T-helper 1 cell (primary cell): ENCODE results near the gene MCU.
"Not testable (repeated sequence)": the region's sequence is repeated elsewhere in the genome, so short reads cannot be mapped to it uniquely, and the experiment has no call there.

ENCODE experiments used
- DNase-seq, 5 donors: peaks; one replicate each; pipeline ENCODE4 v3.0.0-alpha.2; 2012 to 2020

The MCU gene

DNA sequence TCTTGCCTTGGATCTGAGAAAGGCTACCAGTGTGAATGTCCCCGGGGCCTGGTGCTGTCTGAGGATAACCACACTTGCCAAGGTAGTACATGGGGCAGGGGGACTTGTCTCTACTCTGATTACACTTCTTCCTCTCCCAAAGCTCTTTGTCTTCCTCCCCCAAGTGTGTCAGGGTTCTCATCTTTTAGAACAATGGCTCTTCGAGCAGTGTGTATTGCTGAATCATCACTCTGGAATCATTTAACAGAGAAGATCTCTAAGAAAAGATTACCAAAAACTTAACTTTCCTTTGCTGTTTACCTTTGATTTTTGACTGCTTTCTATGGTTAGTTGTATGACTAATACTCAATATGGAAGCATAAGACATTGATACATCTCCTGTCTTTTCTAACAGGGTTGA is 219.8 kb downstream of the MCU start:
- no peak for DNase-seq

DNA sequence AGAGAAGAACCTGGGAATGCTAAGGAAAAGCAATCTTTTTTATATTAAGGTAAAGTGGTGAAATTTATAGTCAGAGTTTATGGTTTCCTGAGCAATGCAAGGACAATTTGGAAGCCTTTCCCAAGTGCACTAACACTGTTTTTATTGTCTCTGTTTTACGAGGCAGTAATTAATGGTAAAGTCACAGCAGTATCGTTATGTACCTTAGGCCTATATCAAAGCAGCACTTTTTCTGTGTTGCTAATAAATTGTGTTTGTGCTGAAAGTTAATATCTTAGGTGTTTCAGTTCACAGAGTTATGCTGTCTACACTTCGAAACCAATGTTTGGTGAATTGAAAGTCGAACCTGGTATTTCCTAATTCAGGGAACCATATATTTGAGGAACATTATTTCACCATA is 220.8 kb downstream of the MCU start:
- no peak for DNase-seq

DNA sequence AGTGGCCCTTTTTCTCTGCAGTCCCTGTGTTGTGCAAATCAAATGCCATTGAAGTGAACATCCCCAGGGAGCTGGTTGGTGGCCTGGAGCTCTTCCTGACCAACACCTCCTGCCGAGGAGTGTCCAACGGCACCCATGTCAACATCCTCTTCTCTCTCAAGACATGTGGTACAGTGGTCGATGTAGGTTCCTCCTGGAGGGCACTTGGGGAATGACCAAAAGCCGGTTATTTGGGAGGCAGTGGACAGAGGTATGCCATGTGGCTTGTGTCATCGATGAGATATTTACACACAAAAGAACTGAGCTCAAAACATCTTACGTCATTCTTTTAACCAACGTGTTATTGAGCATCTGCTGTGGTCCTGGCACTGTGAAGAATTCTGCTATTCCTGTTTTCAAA is 221.3 kb downstream of the MCU start:
- no peak for DNase-seq

DNA sequence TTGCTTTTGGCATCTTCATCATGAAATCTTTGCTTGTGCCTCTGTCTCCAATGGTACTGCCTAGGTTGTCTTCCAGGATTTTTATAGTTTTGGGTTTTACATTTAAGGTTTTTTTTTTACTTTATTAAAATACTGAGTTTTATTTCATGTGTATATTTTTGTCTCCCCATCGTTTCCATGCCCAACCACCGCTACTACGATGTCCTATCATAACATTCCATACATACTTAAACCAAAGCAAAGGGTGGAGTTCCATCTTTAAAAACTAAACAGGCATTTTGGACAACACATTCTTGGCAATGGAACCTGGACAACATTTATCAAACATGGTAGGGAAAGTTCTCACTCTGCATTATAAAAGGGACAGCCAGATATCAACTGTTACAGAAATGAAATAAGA is 225.3 kb downstream of the MCU start:
- not testable (repeated sequence) for DNase-seq

DNA sequence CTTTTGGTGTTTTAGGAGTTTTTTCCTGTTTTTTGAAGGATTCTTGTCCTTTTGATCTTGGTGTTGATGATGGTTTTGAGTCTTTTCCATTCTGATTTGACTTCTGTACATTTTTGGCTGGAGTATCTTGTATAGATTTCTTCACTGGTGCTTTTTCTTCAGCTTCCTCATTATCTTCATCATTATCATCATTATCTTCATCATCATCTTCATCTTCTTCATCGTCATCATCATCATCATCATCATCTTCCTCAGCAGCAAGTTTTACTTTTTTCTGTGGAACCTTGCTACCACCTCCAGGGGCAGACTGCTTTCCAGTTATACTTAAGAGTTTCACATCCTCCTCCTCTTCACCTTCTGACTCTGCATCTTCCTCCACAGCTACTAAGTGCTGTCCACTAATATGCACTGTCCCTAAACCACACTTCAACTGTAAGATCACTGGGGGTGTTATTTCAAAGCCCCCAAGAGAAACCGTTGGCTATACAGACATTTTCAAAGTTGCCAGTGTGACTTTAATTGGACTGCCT is 225.9 kb downstream of the MCU start:
- not testable (repeated sequence) for DNase-seq

DNA sequence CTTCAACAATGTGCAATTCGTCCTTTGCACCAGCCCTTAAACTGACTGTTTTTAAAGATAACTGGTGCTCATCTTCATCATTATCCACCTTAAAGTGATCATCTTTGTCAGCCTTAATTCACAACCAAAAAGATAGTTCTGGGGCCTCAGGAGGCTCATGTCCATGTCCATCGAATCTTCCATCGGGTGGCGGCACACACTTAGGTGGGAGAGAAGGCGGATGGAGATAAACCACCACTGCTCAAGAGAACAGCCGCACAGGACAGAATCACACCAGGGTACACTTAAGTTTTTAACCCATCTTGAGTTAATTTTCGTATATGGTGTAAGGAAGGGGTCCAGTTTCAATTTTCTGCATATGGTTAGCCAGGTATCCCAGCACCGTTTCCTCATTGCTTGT is 226.4 kb downstream of the MCU start:
- no peak for DNase-seq

DNA sequence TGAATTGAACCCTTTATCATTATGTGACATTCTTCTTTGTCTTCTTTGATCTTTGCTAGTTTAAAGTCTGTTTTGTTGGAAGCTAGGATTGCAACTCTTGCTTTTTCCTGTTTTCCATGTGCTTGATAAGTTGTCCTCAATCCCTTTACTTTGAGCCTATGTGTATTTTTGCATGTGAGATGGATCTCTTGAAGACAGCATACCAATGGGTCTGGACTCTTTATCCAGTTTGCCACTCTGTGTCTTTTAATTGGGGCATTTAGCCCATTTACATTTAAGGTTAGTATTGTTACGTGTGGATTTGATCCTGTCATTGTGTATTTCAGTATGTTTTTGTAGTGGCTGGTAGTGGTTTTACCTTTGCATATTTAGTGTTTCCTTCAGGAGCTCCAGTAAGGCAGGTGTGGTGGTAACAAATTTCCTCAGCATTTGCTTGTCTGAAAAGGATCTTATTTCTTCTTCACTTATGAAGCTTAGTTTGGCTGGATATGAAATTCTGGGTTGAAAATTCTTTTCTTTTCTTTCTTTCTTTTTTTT is 229.3 kb downstream of the MCU start:
- DNase-seq, result not testable (repeated sequence)

DNA sequence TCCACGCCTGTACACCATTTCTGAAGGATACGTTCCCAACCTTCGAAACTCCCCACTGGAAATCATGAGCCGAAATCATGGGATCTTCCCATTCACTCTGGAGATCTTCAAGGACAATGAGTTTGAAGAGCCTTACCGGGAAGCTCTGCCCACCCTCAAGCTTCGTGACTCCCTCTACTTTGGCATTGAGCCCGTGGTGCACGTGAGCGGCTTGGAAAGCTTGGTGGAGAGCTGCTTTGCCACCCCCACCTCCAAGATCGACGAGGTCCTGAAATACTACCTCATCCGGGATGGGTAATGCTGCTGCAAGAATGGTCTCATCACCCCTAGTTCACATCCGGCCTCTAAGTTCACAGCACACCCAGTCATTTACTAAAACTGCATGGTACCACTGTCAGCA is 232.4 kb downstream of the MCU start:
- no peak for DNase-seq

DNA sequence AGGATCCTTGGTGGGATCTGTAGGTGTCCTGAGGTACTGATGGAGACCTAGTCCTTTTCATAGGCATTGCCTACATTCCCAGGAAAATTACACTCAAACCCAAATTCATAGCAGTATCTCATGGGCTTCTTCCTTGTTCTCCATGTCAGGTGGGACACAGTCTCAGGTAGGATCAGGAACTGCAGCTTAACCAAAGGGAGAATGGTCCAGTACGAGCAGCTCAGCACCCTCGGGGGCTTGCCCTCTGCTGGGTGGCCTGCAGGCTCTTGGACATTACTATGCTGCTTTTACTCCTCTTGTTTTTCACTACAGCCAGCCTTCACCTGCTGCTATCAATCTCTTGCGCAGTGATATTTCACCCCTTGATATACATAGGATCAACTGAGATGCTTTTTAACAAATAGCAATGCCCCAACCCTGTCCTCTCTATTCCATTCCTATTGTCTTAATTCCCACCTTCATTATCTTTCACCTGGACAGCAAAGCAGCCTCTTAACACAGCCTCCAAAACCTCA is 234.1 kb downstream of the MCU start:
- no peak for DNase-seq

DNA sequence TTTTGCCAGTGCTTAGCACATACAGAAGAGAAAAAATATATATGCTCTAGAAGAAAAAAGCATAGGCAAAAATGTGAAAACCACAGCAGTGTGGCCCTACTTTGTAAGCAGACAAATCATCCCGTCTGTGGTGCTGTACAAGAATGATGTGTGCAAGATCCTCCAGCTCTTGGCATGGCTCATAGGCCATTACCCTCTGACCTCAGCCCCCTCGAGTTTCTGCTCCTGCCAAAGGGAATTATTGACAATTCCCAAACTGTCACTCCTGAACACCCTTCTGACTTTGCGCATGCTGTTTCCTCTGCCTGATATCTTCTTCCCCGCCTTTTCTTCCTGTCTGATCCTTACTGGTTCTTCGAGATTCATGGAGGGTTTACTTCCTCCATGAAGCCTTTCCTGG is 235.5 kb downstream of the MCU start:
- DNase-seq, result no peak

DNA sequence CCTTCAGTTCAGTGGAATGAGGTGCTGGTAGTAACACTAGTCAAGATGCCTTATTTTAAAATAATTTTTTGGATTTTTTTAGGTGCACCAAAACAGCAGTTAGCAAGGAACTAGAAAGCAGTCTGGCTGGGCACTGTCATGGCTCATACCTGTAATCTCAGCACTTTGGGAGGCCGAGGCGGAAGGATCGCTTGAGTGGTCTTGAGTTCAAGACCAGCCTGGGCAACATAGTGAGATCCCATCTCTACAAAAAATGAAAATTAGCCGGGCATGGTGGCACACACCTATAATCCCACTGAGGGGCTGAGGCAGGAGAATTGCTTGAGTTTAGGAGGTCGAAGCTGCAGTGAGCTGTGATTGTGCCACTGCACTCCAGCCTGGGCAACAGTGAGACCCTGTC is 236.9 kb downstream of the MCU start:
- DNase-seq, result no peak

DNA sequence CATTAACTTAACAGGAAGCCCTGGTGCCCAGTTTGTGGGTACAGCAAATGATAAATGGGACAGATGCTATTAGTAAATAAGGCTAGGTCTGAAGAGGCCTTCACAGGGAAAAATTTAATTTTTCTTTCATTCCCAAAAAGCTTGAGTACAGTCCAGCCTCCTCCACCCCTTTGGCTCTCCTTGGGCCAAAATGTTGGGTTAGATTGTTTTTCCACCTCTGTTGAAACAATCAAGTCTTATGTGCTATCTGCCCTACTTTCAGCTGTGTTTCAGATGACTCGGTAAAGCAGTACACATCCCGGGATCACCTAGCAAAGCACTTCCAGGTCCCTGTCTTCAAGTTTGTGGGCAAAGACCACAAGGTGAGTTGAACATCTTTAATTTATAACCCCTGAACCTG is 238.3 kb downstream of the MCU start:
- no peak for DNase-seq

DNA sequence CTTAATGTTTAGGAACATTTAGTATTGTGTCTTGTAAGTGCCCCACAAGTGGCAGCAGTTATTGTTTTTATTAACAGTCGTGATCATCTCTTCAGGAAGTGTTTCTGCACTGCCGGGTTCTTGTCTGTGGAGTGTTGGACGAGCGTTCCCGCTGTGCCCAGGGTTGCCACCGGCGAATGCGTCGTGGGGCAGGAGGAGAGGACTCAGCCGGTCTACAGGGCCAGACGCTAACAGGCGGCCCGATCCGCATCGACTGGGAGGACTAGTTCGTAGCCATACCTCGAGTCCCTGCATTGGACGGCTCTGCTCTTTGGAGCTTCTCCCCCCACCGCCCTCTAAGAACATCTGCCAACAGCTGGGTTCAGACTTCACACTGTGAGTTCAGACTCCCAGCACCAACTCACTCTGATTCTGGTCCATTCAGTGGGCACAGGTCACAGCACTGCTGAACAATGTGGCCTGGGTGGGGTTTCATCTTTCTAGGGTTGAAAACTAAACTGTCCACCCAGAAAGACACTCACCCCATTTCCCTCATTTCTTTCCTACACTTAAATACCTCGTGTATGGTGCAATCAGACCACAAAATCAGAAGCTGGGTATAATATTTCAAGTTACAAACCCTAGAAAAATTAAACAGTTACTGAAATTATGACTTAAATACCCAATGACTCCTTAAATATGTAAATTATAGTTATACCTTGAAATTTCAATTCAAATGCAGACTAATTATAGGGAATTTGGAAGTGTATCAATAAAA is 240.5 kb downstream of the MCU start:
- no peak for DNase-seq

DNA sequence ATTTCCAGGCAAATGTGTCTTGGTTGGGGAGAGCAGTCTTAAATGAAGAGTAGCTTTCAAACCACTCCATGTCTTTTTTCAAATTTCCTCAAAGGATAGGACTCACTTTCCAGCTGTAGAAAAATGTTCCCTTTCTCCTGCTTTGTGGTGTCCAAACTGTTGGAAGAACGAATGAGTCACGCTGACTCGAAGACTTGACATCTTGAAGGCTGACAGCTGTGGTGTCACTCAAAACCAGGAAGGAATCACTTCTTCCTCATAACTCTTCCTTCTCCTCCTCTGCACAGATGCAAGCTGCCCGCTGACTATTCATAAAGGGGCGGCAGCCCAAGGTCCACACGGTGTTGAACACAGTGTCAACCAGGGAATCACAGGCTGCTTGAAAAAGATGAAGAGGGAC is 243.4 kb downstream of the MCU start:
- DNase-seq, result no peak
